Activated naive CD4-positive, alpha-beta T cell treated with anti-CD3 and anti-CD28 coated beads for 36 hours (primary cell): ENCODE data around the gene NPY1R. TPM values are rescaled to one million over a fixed set of nuclear protein-coding genes. Genes with fewer than 3 reads are reported as not detected.

ENCODE experiments used
- total RNA-seq, 2 experiments: library from RNA; stranded (reverse); gene quantifications; one replicate each; pipeline ENCODE4 v1.2.3, GENCODE V29; 2021

Gene NPY1R
- total RNA-seq, 2 experiments from 2014 or later: not detected

Other genes starting within 250 kb of the NPY1R start
- gene NAF1, start 165.7 kb downstream of the NPY1R start, total RNA-seq: 10 to 100 TPM; 20.1 to 20.4 TPM
- not detected for gene NPY5R, start 11.3 kb upstream of the NPY1R start, total RNA-seq
- not detected for gene TKTL2, start 141.2 kb upstream of the NPY1R start, total RNA-seq
- gene TMA16, start 162.1 kb upstream of the NPY1R start, total RNA-seq: 10 to 100 TPM; 45.1 to 46.7 TPM